SK-N-SH treated with all-trans-retinoic acid at 6 μM for 48 hours (cell line): ENCODE measurements around the gene INPP5J.

Experiments
- ATAC-seq: fragments of 200-7000 bp; cut with Tn5 transposase; 3 replicates; pipeline ENCODE4 v1.9.1; 2020; ENCODE audit warnings: mild to moderate bottlenecking, moderate library complexity
- ARNTL ChIP-seq: fragments of 450-650 bp; formaldehyde crosslinking; IDR thresholded peaks from 2 replicates; pipeline ENCODE4 v1.5.0; 2020; ENCODE audit warnings: low read depth, mild to moderate bottlenecking, moderate library complexity, borderline replicate concordance
- BACH2 ChIP-seq: fragments of 250-450 bp; sonication (Bioruptor Pico); IDR thresholded peaks from 2 replicates; pipeline ENCODE4 v1.9.0; 2021; ENCODE audit warnings: mild to moderate bottlenecking, borderline replicate concordance
- CSRNP3 ChIP-seq: fragments of 250-450 bp; sonication (Bioruptor Pico); IDR thresholded peaks from 2 replicates; pipeline ENCODE4 v1.5.1; 2021; ENCODE audit warnings: mild to moderate bottlenecking, moderate library complexity
- ESRRG ChIP-seq: fragments of 250-450 bp; sonication (Bioruptor Pico); IDR thresholded peaks from 2 replicates; pipeline ENCODE4 v1.6.1; 2021; ENCODE audit warnings: mild to moderate bottlenecking
- GLIS3 ChIP-seq: fragments of 250-450 bp; sonication (Bioruptor Pico); IDR thresholded peaks from 2 replicates; pipeline ENCODE4 v1.5.0; 2020; ENCODE audit warnings: mild to moderate bottlenecking, moderate library complexity
- ISL1 ChIP-seq: fragments of 250-450 bp; sonication (Bioruptor Pico); IDR thresholded peaks from 2 replicates; pipeline ENCODE4 v2.1.2; 2022; ENCODE audit warnings: mild to moderate bottlenecking, moderate library complexity
- OSR1 ChIP-seq: fragments of 250-450 bp; sonication (Bioruptor Pico); IDR thresholded peaks from 2 replicates; pipeline ENCODE4 v1.8.0; 2022; ENCODE audit warnings: moderate library complexity, mild to moderate bottlenecking, inconsistent platforms
- PPARA ChIP-seq: fragments of 250-450 bp; sonication (Bioruptor Pico); IDR thresholded peaks from 2 replicates; pipeline ENCODE4 v1.5.0; 2020; ENCODE audit warnings: mild to moderate bottlenecking, borderline replicate concordance
- SNAI2 ChIP-seq: fragments of 250-450 bp; sonication (Bioruptor Pico); IDR thresholded peaks from 2 replicates; pipeline ENCODE4 v1.5.0; 2020; ENCODE audit warnings: mild to moderate bottlenecking, moderate library complexity
- TCF4 ChIP-seq: fragments of 250-450 bp; sonication (Bioruptor Pico); IDR thresholded peaks from 2 replicates; pipeline ENCODE4 v1.8.0; 2021; ENCODE audit warnings: mild to moderate bottlenecking, moderate library complexity, borderline replicate concordance
- TOX ChIP-seq: fragments of 250-450 bp; sonication (Bioruptor Pico); IDR thresholded peaks from 2 replicates; pipeline ENCODE4 v1.8.0; 2021; ENCODE audit warnings: mild to moderate bottlenecking, moderate library complexity, borderline replicate concordance
- TSHZ2 ChIP-seq: fragments of 250-450 bp; sonication (Bioruptor Pico); IDR thresholded peaks from 2 replicates; pipeline ENCODE4 v1.5.0; 2020; ENCODE audit warnings: mild to moderate bottlenecking, moderate library complexity
- ZC3H10 ChIP-seq: fragments of 250-450 bp; sonication (Bioruptor Pico); IDR thresholded peaks from 2 replicates; pipeline ENCODE4 v1.5.1; 2021; ENCODE audit warnings: mild to moderate bottlenecking, moderate library complexity
- ZFP3 ChIP-seq: fragments of 250-450 bp; sonication (Bioruptor Pico); IDR thresholded peaks from 2 replicates; pipeline ENCODE4 v1.5.0; 2020; ENCODE audit warnings: mild to moderate bottlenecking, moderate library complexity
- ZFP30 ChIP-seq: fragments of 450-650 bp; formaldehyde crosslinking; IDR thresholded peaks from 2 replicates; pipeline ENCODE4 v1.5.0; 2022; ENCODE audit warnings: mild to moderate bottlenecking, moderate library complexity
- ZNF565 ChIP-seq: fragments of 450-650 bp; formaldehyde crosslinking; conservative IDR thresholded peaks from 2 replicates; pipeline ENCODE4 v1.5.0; 2020; ENCODE audit warnings: low read depth, mild to moderate bottlenecking, moderate library complexity
- ZNF70 ChIP-seq: fragments of 450-650 bp; formaldehyde crosslinking; IDR thresholded peaks from 2 replicates; pipeline ENCODE4 v1.5.0; 2020; ENCODE audit warnings: mild to moderate bottlenecking, moderate library complexity
- ZNF8 ChIP-seq: fragments of 450-650 bp; formaldehyde crosslinking; IDR thresholded peaks from 2 replicates; pipeline ENCODE4 v1.5.0; 2020; ENCODE audit warnings: mild to moderate bottlenecking, moderate library complexity
- TF ChIP-seq, protein P1 (sequence below): fragments of 250-450 bp; sonication (Bioruptor Pico); IDR thresholded peaks from 2 replicates; pipeline ENCODE4 v1.8.0; 2021; ENCODE audit warnings: low read depth, mild to moderate bottlenecking, moderate library complexity, borderline replicate concordance
- TF ChIP-seq, protein P2 (sequence below): fragments of 250-450 bp; sonication (Bioruptor Pico); IDR thresholded peaks from 2 replicates; pipeline ENCODE4 v1.5.1; 2020; ENCODE audit warnings: low read depth, mild to moderate bottlenecking, moderate library complexity

The INPP5J gene

DNA sequence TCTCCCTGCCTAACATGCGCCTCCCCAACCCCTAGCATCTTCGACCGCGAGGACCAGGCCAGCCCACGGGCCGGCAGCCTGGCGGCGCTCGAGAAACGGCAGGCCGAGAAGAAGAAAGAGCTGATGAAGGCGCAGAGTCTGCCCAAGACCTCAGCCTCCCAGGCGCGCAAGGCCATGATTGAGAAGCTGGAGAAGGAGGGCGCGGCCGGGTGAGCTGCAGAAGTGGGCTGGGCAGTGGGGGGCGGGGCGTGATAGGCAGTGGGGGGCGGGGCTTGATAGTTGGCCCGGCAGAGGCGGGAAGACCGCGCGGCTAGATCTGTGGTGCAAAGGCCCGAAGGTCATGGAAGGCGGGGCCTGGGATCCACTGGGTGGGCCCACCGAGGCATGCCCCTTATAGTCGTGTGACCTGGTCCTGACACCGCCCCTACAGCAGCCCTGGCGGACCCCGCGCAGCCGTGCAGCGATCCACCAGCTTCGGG lies 24.1 kb upstream of the INPP5J start:
- TF ChIP-seq TOX (CRISPR knock-in tag) (no peak), ZFP3 (no peak), PPARA (CRISPR knock-in tag) (no peak), CSRNP3 (CRISPR knock-in tag) (no peak), ISL1 (no peak)
- no peak for ATAC-seq

DNA sequence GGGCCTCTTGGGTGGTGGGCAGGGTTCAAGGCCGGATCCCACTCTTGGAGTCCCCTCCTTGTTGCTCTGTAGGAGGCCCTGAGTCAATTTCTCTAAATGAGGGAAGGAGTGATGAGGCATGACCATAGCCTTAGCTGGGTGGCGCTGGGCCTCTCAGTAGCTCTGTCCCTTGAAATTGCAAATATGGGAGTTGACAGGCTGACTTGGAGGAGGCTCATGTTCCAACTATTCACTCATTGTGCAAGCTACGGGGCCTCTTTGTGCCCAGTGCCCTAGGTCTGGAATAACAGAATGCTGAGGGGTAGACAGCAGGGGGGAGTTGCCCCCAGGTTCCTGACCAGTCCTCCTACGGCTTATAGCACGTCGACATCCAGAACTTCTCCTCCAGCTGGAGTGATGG lies 23.4 kb upstream of the INPP5J start:
- no peak for TF ChIP-seq TCF4
- no peak for TF ChIP-seq OSR1
- no peak for TF ChIP-seq ARNTL (CRISPR knock-in tag)
- no peak for ATAC-seq

- no peak for ATAC-seq
- TF ChIP-seq TCF4 (no peak), CSRNP3 (CRISPR knock-in tag) (no peak), ESRRG (CRISPR knock-in tag) (no peak), BACH2 (no peak), TOX (CRISPR knock-in tag) (no peak), ZC3H10 (CRISPR knock-in tag) (no peak), ZNF565 (CRISPR knock-in tag) (no peak), ARNTL (CRISPR knock-in tag) (no peak), ZFP3 (no peak), ZFP30 (no peak), SNAI2 (CRISPR knock-in tag) (no peak), ZNF70 (CRISPR knock-in tag) (no peak), ZNF8 (CRISPR knock-in tag) (no peak), TSHZ2 (CRISPR knock-in tag) (no peak), ISL1 (no peak), GLIS3 (CRISPR knock-in tag) (no peak), PPARA (CRISPR knock-in tag) (no peak)
- TF ChIP-seq, protein P1, sequence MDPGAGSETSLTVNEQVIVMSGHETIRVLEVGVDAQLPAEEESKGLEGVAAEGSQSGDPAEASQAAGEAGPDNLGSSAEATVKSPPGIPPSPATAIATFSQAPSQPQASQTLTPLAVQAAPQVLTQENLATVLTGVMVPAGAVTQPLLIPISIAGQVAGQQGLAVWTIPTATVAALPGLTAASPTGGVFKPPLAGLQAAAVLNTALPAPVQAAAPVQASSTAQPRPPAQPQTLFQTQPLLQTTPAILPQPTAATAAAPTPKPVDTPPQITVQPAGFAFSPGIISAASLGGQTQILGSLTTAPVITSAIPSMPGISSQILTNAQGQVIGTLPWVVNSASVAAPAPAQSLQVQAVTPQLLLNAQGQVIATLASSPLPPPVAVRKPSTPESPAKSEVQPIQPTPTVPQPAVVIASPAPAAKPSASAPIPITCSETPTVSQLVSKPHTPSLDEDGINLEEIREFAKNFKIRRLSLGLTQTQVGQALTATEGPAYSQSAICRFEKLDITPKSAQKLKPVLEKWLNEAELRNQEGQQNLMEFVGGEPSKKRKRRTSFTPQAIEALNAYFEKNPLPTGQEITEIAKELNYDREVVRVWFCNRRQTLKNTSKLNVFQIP (CRISPR knock-in tag) = no peak
- TF ChIP-seq, protein P2, sequence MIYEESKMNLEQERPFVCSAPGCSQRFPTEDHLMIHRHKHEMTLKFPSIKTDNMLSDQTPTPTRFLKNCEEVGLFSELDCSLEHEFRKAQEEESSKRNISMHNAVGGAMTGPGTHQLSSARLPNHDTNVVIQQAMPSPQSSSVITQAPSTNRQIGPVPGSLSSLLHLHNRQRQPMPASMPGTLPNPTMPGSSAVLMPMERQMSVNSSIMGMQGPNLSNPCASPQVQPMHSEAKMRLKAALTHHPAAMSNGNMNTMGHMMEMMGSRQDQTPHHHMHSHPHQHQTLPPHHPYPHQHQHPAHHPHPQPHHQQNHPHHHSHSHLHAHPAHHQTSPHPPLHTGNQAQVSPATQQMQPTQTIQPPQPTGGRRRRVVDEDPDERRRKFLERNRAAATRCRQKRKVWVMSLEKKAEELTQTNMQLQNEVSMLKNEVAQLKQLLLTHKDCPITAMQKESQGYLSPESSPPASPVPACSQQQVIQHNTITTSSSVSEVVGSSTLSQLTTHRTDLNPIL (CRISPR knock-in tag) = no peak
Measured at GRCh38 chr22:31099841-31100761, 22.7 kb upstream of the INPP5J start.
